Neuronal stem cell (in vitro differentiated cells): ENCODE measurements around the gene STRA8.

Experiments
- DNase-seq: peaks from one replicate; pipeline ENCODE4 v3.0.0-alpha.2; 2013; ENCODE audit warnings: low spot score
- H2AFZ ChIP-seq: one replicate; pipeline ENCODE4 v1.6.1; 2013; ENCODE audit warnings: mild to moderate bottlenecking, low read length, inconsistent platforms
- H2AK5ac ChIP-seq: 2 replicates; pipeline ENCODE4 v1.6.1; 2013; ENCODE audit warnings: low read depth, mild to moderate bottlenecking, inconsistent platforms, low read length, moderate library complexity, mixed read lengths
- H2BK120ac ChIP-seq: 2 replicates; pipeline ENCODE4 v1.6.1; 2013; ENCODE audit warnings: low read depth, mild to moderate bottlenecking, inconsistent platforms, low read length, moderate library complexity, mixed read lengths
- H2BK12ac ChIP-seq: one replicate; pipeline ENCODE4 v1.6.1; 2013; ENCODE audit warnings: low read length, inconsistent platforms
- H2BK15ac ChIP-seq: 2 replicates; pipeline ENCODE4 v1.6.1; 2013; ENCODE audit warnings: mild to moderate bottlenecking, low read length, inconsistent platforms, mixed read lengths
- H2BK5ac ChIP-seq: one replicate; pipeline ENCODE4 v1.6.1; 2013; ENCODE audit warnings: inconsistent platforms, mild to moderate bottlenecking, low read length, moderate library complexity
- H3K14ac ChIP-seq: one replicate; pipeline ENCODE4 v1.6.1; 2013; ENCODE audit warnings: low read length, inconsistent platforms
- H3K18ac ChIP-seq: 2 replicates; pipeline ENCODE4 v1.6.1; 2013; ENCODE audit warnings: low read length, inconsistent platforms
- H3K23ac ChIP-seq: 2 replicates; pipeline ENCODE4 v1.6.1; 2013; ENCODE audit warnings: low read depth, mild to moderate bottlenecking, mixed read lengths, low read length, inconsistent platforms; ENCODE audit not compliant: poor library complexity
- H3K27ac ChIP-seq: replicated peaks from 3 replicates; pipeline ENCODE4 v1.5.1; 2013; ENCODE audit warnings: low read length, inconsistent platforms
- H3K27me3 ChIP-seq, 3 experiments: 2 replicates each; pipeline ENCODE4 v1.6.1; 2013; ENCODE audit warnings: low read length in 3 of 3, mild to moderate bottlenecking in 2 of 3, inconsistent platforms in 1 of 3, low read depth in 1 of 3, mixed read lengths in 1 of 3, moderate library complexity in 1 of 3; ENCODE audit not compliant: control insufficient read depth in 3 of 3, insufficient read depth in 3 of 3
- H3K36me3 ChIP-seq, 2 donors: replicated peaks in 1 of 2; 2 replicates each; pipeline ENCODE4 v1.6.1; 2013; ENCODE audit warnings: low read length in 2 of 2; ENCODE audit not compliant: control insufficient read depth in 2 of 2, insufficient read depth in 2 of 2
- H3K4ac ChIP-seq: 2 replicates; pipeline ENCODE4 v1.6.1; 2013; ENCODE audit warnings: inconsistent platforms, mild to moderate bottlenecking, low read length, moderate library complexity
- H3K4me1 ChIP-seq, 2 donors: 1 replicate in 1 of 2; 2 replicates in 1 of 2; pipeline ENCODE4 v1.6.1; 2013; ENCODE audit warnings: low read length in 2 of 2, low read depth in 1 of 2; ENCODE audit not compliant: control insufficient read depth in 2 of 2, insufficient read depth in 1 of 2
- H3K4me2 ChIP-seq: one replicate; pipeline ENCODE4 v1.6.1; 2013; ENCODE audit warnings: mild to moderate bottlenecking, low read length, inconsistent platforms; ENCODE audit not compliant: insufficient read depth, poor library complexity, severe bottlenecking
- H3K4me3 ChIP-seq, 2 donors: 2 replicates each; pipeline ENCODE4 v1.5.1; 2013; ENCODE audit warnings: low read length in 2 of 2, mild to moderate bottlenecking in 2 of 2, inconsistent platforms in 1 of 2, moderate library complexity in 1 of 2
- H3K79me1 ChIP-seq: one replicate; pipeline ENCODE4 v1.6.1; 2013; ENCODE audit warnings: low read depth, mild to moderate bottlenecking, inconsistent platforms, low read length, moderate library complexity
- H3K9ac ChIP-seq: one replicate; pipeline ENCODE4 v1.6.1; 2013; ENCODE audit warnings: mild to moderate bottlenecking, low read depth, low read length, inconsistent platforms; ENCODE audit not compliant: poor library complexity
- H3K9me3 ChIP-seq, 2 donors: replicated peaks in 1 of 2; 2 replicates each; pipeline versions ENCODE3 to v1.6.1; 2013; ENCODE audit warnings: low read length in 2 of 2, mild to moderate bottlenecking in 2 of 2, inconsistent platforms in 1 of 2, low read depth in 1 of 2, mixed read lengths in 1 of 2, moderate library complexity in 1 of 2; ENCODE audit not compliant: control insufficient read depth in 2 of 2, insufficient read depth in 1 of 2
- H4K8ac ChIP-seq: one replicate; pipeline ENCODE4 v1.6.1; 2013; ENCODE audit warnings: low read depth, mild to moderate bottlenecking, inconsistent platforms, low read length, moderate library complexity
- H4K91ac ChIP-seq: one replicate; pipeline ENCODE4 v1.6.1; 2013; ENCODE audit warnings: low read length, low read depth, mild to moderate bottlenecking, inconsistent platforms; ENCODE audit not compliant: poor library complexity
- WGBS, 2 donors: extraction: QIAGEN DNeasy Blood & Tissue Kit; methylation state at CpG; one replicate each; pipeline ENCODE4 v1.1.7; 2013; ENCODE audit warnings: missing lambda C conversion rate in 2 of 2, mixed read lengths in 1 of 2; ENCODE audit not compliant: insufficient read length in 2 of 2, insufficient replicate concordance in 1 of 2; ENCODE audit errors: extremely low coverage in 2 of 2; 5-methylcytosine and 5-hydroxymethylcytosine counted together

Gene STRA8

GRCh38 chr7:135204876-135205275 lies 28.8 kb upstream of the STRA8 start:
- H3K9ac ChIP-seq, result no peak overlapping the region
- no peaks in the 10 kb centered on the region for H3K79me1 ChIP-seq
- no peak overlapping the region for H3K27ac ChIP-seq
- DNase-seq, result no peak
- H3K4me2 ChIP-seq, result no peak overlapping the region
- H3K14ac ChIP-seq, result no peak overlapping the region
- no peak overlapping the region for H3K23ac ChIP-seq
- H2BK15ac ChIP-seq, result no peak overlapping the region
- no peak overlapping the region for H3K4ac ChIP-seq
- no peak overlapping the region for H3K18ac ChIP-seq
- H3K4me3 ChIP-seq, result no peak overlapping the region
- peaks cover 0 to 46% of the 10 kb centered on the region in 2 donors for H3K36me3 ChIP-seq
- no peaks in the 10 kb centered on the region for H3K27me3 ChIP-seq
- H2BK12ac ChIP-seq, result no peak overlapping the region
- WGBS, 2 donors, result no CpG with 5 or more reads among the region's 5 CpGs
- H2AK5ac ChIP-seq, result no peak overlapping the region
- no peak overlapping the region for H4K91ac ChIP-seq
- no peak overlapping the region for H2BK120ac ChIP-seq
- no peak overlapping the region for H4K8ac ChIP-seq
- H2BK5ac ChIP-seq, result no peak overlapping the region
- H3K9me3 ChIP-seq, result no peaks in the 10 kb centered on the region
- H3K4me1 ChIP-seq, result no peaks in the 10 kb centered on the region
- no peak overlapping the region for H2AFZ ChIP-seq

GRCh38 chr7:135205850-135206249 lies 27.8 kb upstream of the STRA8 start:
- H3K14ac ChIP-seq, result no peak overlapping the region
- DNase-seq, result no peak
- no peak overlapping the region for H2BK12ac ChIP-seq
- peaks cover 0 to 39% of the 10 kb centered on the region in 2 donors for H3K36me3 ChIP-seq
- H2BK120ac ChIP-seq, result no peak overlapping the region
- H2AFZ ChIP-seq, result no peak overlapping the region
- H3K4me1 ChIP-seq, result peaks cover 0 to 4% of the 10 kb centered on the region in 2 donors
- H3K9me3 ChIP-seq, result no peaks in the 10 kb centered on the region
- H3K9ac ChIP-seq, result no peak overlapping the region
- no peaks in the 10 kb centered on the region for H3K79me1 ChIP-seq
- no peak overlapping the region for H2AK5ac ChIP-seq
- WGBS, 2 donors, result no CpG with 5 or more reads among the region's 8 CpGs
- H3K4me3 ChIP-seq, result no peak overlapping the region
- H3K27ac ChIP-seq, result no peak overlapping the region
- no peak overlapping the region for H4K8ac ChIP-seq
- no peak overlapping the region for H3K18ac ChIP-seq
- H4K91ac ChIP-seq, result no peak overlapping the region
- no peak overlapping the region for H2BK5ac ChIP-seq
- H3K4ac ChIP-seq, result no peak overlapping the region
- H2BK15ac ChIP-seq, result no peak overlapping the region
- no peak overlapping the region for H3K4me2 ChIP-seq
- H3K27me3 ChIP-seq, result peaks cover 0 to 7% (median 0%) of the 10 kb centered on the region in 3 experiments
- no peak overlapping the region for H3K23ac ChIP-seq

GRCh38 chr7:135206941-135207391 lies 26.7 kb upstream of the STRA8 start:
- Histone ChIP-seq H2BK12ac (no peak overlapping the region), H3K36me3 (peaks cover 0 to 29% of the 10 kb centered on the region in 2 donors), H4K91ac (no peak overlapping the region), H2BK15ac (no peak overlapping the region), H3K27ac (no peak overlapping the region), H4K8ac (no peak overlapping the region), H2AFZ (no peak overlapping the region), H3K23ac (no peak overlapping the region), H3K27me3 (peaks cover 0 to 9% (median 0%) of the 10 kb centered on the region in 3 experiments), H3K4me1 (peaks cover 0 to 4% of the 10 kb centered on the region in 2 donors), H3K4me3 (no peak overlapping the region), H2BK5ac (no peak overlapping the region), H3K4me2 (no peak overlapping the region), H3K14ac (no peak overlapping the region), H3K9ac (no peak overlapping the region), H2BK120ac (no peak overlapping the region), H3K4ac (no peak overlapping the region), H3K9me3 (no peaks in the 10 kb centered on the region), H2AK5ac (no peak overlapping the region), H3K79me1 (no peaks in the 10 kb centered on the region), H3K18ac (no peak overlapping the region)
- no peak for DNase-seq
- no CpG with 5 or more reads among the region's 7 CpGs for WGBS, 2 donors

GRCh38 chr7:135207406-135208101 lies 26.1 kb upstream of the STRA8 start:
- DNase-seq, result no peak
- Histone ChIP-seq H4K8ac (no peak overlapping the region), H3K9ac (no peak overlapping the region), H2AFZ (no peak overlapping the region), H3K4me3 (no peak overlapping the region), H4K91ac (no peak overlapping the region), H3K23ac (peak overlapping the region; percentile 18), H3K27me3 (peaks cover 0 to 9% (median 0%) of the 10 kb centered on the region in 3 experiments), H3K4me2 (no peak overlapping the region), H3K14ac (no peak overlapping the region), H2BK12ac (no peak overlapping the region), H2BK120ac (no peak overlapping the region), H2AK5ac (no peak overlapping the region), H3K36me3 (peaks cover 0 to 29% of the 10 kb centered on the region in 2 donors), H3K18ac (no peak overlapping the region), H3K27ac (no peak overlapping the region), H2BK5ac (no peak overlapping the region), H3K4me1 (peaks cover 0 to 4% of the 10 kb centered on the region in 2 donors), H3K79me1 (no peaks in the 10 kb centered on the region), H2BK15ac (no peak overlapping the region), H3K9me3 (no peaks in the 10 kb centered on the region), H3K4ac (no peak overlapping the region)
- WGBS, 2 donors, result no CpG with 5 or more reads among the region's 8 CpGs
